RPMI8226 (cell line): Measurements from ENCODE around the gene CEL.

ENCODE experiments used
- DNase-seq: peaks from one replicate; pipeline ENCODE4 v3.0.0-alpha.2; 2015

The CEL gene

DNA sequence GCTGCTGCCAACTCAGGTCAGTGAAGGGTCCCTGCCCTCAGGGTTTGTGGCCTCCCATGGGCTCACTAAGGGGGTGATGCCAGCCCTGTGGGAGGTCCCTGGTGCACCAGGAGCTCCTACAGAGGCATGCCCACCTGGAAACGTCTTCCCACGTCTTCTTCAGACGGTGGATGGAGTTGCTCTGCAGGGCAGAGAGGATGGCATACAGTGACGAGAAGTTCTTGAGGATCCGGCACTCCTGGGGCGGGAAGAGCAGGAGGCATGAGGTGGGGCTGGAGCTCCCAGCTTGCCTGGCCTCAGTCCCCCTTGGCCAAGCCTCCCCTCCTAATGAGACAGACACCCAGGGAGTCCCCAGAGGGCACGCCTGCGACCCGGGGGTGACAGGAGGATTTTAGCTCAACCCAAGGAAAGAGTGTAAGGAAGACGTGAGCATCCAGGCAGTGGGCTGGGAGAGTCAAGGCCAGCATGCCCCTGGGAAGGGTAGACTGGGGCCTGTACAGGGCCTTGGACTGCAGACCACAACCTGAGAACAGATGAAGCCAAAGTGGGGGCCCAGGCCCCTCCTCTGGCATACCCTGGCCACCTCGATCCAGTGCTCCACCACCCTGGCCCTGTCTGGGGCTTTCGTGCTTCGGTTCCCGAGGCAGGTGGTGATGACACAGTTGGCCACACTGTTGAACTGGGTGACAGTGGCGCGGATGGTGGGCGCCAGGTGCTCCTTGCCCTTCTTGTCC lies 44.9 kb downstream of the CEL start:
- DNase-seq, result no peak

DNA sequence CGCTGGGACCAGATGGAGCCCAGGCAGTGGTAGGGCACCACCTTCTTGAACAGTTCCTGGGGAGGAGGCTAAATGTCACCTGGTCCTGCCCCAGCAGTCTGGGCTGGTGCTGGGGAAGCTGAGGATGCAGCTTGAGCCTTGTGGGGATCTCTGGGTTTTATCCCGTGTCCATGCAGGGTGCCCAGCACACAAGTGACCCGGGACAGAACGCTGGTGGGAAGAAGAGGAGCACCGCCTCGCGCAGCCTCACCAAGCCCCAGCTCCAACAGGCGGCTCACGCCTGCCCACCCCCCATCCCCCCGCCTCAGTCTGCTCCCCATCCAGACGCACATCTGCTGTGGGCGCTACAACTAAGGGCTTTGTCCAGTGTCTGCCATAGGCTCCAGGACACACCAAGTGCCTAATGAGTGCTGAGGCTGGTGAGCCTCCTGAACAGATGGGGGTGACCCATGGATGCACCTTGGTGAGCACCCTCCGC lies 45.5 kb downstream of the CEL start:
- DNase-seq, result no peak

GRCh38 chr9:133107961-133108793 lies 46.4 kb downstream of the CEL start:
- no peak for DNase-seq

DNA sequence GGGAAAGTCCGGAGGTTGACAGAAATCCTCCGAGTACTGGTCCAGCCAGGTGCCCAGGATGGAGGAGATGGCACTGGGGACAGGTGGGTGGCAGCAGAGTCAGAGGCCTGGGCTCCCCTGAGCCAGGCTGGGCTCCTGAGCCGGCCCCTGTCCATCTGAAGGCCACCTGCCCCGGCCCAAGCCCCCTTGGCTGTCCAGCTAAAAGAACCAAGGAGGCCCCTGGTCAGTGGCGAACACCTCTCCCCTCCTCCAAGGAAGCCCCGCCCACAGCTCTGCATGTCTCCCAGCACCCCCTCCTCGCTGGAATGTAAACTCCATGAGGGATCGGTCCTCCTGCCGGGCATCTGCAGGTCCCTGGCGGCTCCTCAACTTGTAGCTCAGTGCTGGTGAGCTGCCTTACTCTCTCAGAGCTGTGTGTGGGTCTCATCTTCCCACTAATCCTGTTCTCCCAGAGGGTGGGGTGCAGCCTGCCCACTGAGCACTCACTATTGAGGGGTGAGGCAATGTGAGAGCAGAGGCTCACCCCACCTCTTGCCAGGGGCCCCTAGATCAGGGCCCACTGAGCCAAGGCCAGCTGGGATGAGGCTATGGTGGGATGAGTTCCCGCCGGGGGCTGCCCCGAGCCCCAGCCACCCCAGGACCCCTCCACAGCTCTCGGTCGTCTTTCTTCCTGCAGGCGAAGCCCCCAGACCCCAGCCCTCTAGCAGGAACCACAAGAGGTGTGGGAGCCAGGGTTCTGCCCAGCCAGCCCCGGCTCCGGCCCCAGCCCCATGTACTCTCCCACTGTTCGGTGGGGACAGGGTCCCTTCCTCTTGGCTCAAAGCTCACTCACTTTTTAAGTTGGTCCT lies 47.2 kb downstream of the CEL start:
- DNase-seq, result no peak

DNA sequence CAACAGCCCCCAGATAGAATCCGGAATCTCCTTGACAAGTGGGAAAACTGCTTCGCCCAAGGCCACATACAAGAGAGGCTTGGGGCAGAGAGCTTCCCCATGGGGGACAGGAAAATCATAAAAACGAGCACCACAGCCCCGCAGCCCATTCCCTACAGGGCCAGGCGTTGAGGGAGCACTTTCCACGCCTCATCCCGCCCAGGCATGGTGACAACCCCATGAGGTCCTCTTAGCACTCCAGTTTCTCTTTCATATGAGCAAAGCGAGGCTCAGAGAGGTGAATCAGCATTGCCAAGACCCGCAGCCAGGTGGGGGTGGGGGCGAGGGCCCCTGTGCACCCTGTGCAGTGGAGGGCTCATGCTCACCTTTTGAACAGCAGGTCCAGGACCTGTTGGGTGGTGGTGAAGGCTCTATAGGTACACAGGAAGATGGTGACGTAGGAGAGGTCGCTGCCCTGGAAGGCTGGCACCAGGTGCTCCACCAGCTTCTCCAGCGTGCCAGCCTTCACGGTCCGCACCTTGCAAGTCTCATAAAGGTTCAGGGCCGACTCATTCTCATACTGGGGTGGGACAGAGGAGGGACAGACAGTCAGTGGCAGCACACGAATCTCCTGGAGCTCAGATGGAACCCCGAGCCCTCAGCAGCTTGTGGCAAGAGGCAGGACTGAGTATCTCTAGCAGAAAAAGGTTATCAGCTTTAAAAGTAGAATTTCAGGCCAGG lies 48.3 kb downstream of the CEL start:
- DNase-seq, result no peak

- no peak for DNase-seq
Observed at GRCh38 chr9:133111808-133112662, 50.3 kb downstream of the CEL start.

DNA sequence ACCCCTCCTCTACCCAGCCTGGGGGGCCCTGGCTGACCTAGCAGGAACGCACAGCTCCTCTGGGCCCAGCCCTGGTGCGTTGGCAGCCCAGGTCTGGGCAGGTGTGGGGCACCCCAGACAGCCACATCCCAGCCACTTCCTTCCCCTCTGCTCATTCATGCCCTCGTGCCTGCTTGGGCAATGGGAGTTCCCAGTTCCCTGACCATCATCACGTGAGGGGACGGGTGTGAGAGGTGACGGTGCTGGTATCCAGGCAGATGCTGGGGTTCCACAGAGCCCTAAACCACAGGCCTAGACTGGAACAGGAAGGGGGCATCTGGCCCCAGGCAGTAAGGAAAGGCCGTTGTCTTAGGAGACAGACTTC lies 50.9 kb downstream of the CEL start:
- DNase-seq, result no peak

DNA sequence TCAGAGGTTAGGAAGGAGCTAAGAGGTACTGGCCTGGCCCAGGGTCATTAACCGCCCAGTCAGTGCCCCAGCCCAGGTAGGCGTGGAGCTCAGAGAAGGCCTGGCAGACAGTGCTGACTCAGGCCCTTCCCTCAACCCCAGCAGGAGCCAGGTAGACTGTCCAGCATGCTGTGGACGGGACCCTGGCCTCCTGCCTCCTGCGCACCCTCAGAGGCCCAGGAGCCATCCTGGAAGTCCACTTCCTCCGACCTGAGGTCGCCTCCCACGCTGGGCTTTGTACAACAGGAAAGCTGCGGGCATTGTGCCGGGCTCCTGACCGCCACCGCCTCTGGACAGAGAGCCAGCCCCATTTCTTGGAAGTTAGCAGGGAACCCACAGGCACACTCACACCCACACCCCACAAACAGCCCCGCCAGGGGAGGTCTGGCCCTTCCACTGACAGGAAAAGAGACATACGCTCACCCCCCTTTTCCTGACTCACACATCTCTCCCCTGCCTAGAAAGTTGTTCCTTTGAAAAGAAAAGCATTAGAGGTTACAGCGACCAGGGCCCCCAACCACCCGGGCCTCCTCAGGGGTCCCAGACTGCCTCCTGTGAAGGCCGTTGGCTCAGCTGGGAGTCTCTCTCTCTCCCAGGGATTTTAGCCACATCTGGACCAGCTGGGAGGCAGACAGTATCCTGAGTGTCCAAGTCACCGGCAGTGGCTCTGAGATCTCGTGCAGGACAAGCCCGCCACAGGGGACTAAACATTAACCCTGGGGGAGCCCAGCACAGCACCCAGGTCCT lies 51.6 kb downstream of the CEL start:
- no peak for DNase-seq

GRCh38 chr9:133113949-133114885 lies 52.4 kb downstream of the CEL start:
- DNase-seq, result no peak

DNA sequence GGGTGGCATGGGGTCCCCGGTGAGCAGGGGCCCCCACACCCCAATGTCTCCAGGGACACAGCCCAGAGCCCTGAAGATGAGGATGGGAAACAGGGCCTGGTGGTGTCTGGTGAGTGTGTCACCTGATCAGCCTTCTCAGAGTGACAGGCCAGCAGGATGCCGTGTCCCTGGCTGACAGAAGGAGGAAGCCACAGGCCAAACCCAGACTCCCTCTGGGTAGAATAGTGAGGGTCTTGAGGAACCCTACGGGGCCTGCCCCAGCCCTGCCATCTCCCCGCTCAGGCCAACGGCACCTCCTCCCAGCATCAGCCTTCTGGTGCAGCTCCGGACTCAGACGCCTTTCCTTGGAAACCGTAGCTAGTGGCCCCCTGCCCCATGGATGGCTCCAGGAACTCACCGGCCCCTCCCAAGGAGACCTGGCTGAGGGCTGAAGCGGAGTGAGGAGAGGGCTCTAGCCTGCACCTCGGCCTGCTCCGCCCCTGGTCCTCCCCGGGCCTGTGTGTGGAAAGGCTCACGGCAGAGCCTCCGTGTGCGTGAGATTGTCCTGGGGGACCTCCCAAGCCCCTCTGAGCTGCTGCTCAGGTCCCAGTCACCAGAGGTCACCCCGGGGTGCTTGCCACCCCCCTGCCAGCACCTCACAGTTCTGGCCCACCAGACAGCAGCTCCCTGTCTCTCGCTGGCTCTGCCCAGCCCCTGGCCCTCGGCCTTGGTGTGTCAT lies 53.3 kb downstream of the CEL start:
- DNase-seq, result no peak

DNA sequence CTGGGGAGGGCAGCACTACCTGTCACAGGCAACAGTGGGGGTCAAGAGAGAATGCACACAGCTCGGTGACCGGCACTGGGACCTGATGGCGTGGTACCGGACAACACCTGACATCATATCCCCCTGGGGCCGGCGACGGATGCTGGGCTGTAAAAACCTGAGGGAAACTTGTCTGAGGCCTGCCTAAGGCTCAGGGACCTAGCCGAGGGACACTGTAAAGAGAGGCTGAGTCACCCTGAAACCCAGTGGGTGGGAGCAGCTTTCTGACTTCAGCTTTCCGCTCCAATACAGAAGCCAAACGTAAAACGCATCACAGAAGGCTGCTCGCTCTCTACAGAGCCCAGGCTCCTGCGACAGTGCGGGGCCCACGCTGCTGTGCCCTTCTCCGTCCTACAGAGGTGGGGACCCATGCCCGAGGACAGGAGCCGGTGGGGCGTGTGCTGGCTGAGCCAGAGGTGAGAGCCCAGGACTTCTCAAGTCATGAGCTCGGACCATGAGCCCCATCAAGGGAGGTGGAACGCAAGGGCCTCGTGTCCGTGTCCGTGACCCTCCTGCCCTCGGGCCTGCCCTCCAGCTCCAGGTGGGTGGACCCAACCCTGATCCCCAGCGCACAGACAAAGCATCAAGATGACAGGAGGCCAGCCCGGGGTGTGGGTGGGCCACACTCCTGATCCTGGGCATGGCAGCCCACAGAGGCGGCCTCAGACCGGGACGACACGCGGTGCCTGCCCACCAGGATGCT lies 54.0 kb downstream of the CEL start:
- no peak for DNase-seq

DNA sequence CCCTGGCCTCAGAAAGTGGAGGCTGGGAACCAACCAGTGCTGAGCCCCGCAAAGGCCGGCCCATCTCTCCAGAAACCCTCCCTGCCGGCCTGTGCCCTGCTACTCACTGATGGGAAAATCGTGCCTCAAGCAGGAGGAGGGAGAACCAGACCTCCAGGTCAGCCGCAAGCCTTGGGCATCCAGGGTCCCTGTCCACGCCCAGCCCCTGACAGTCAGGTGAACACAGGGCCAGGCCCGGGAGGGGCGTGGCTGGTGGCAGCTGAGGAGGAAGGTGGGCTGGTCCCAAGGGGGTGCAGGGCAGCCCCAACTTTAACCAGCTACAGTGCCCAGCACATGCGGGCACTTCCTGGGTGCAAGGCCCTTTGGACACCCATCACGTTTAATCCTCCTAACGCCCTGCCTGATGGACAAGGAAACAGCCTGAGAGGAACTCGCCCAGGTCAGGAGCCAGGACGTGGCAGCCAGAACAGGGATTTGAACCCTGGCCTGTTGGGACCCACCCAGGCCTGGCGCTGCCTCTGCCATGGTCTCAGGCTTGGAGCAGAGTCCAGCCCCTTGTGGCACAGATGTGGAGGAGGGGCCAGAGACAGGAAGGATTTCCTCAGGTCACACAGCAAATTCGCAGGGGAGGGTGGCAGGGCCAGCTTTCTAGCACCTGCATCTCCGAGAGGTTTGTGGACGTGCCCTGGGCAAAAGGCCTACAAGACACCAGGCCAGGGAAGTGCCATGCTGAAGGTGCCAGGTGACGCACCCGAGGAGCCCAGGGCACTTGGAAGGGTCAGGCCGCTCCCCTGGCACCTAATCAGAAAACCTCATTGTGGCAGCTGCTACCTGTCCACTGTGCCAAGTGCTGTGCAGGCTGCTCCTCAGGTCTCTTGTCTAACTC lies 54.8 kb downstream of the CEL start:
- no peak for DNase-seq

- DNase-seq, result no peak
Observed at GRCh38 chr9:133117271-133118178, 55.7 kb downstream of the CEL start.

- DNase-seq, result no peak
Observed at GRCh38 chr9:133118179-133118520, 56.4 kb downstream of the CEL start.

GRCh38 chr9:133118568-133118967 lies 56.8 kb downstream of the CEL start:
- DNase-seq, result no peak
